ENCODE data around the gene POT1. TPM values are rescaled to one million over a fixed set of nuclear protein-coding genes. Genes with fewer than 3 reads are reported as not detected.

The POT1 gene
- total and polyA plus RNA-seq, 2 of the 4 experiments (the other 2 are of a cell fraction): 12.7 to 28.5 TPM

- no peak for ATAC-seq (ENCODE audit: low read depth)
Observed at GRCh38 chr7:124881981-124882380, 47.6 kb downstream of the POT1 start.

More at GRCh38 chr7:124881981-124882380, 47.6 kb downstream of the POT1 start:
- H2AFZ ChIP-seq (replicated peaks; ENCODE audit: low read length, poor library complexity): no peak overlapping the region
- H3K4me2 ChIP-seq (ENCODE audit: low read depth, low read length): no peak overlapping the region
- no peak overlapping the region for H4K91ac ChIP-seq (ENCODE audit: insufficient read depth, low read depth, low read length)
- no CpG with 5 or more reads among the region's 1 CpG for WGBS, 2 experiments (ENCODE audit: extremely low coverage in 2 of 2, insufficient read length in 1 of 2)
- H2AK5ac ChIP-seq (ENCODE audit: low read depth, low read length): no peak overlapping the region
- H3K9me1 ChIP-seq (ENCODE audit: insufficient read depth, low read length): no peaks in the 10 kb centered on the region
- no peak overlapping the region for H4K5ac ChIP-seq (ENCODE audit: low read depth, low read length)
- H3K4me3 ChIP-seq (ENCODE audit: insufficient read depth, low read depth, low read length): no peak overlapping the region
- H3K56ac ChIP-seq (ENCODE audit: extremely low read depth, insufficient read depth, low read length): no peak overlapping the region
- no peak overlapping the region for H2BK20ac ChIP-seq (ENCODE audit: low read depth, low read length)
- no peak overlapping the region for H3K27ac ChIP-seq (ENCODE audit: insufficient read depth, low read length)
- dilution Hi-C loops (cut with HindIII; ENCODE audit: low sequenced_read_pairs, unreplicated experiment): no loop called here
- no peak overlapping the region for H3K23ac ChIP-seq (ENCODE audit: low read depth, low read length)
- H4K20me1 ChIP-seq (ENCODE audit: insufficient read depth, low read length): no peaks in the 10 kb centered on the region
- no peak overlapping the region for H3K14ac ChIP-seq (replicated peaks; ENCODE audit: low read depth, low read length)
- DNase-seq: no peak
- no peak overlapping the region for H3K18ac ChIP-seq (ENCODE audit: low read depth, low read length)
- H3K79me1 ChIP-seq (ENCODE audit: low read depth in 1 of 2, low read length in 2 of 2): no peaks in the 10 kb centered on the region
- H2AK9ac ChIP-seq (replicated peaks; ENCODE audit: low read depth, low read length, poor library complexity): no peak overlapping the region
- no peaks in the 10 kb centered on the region for H3K36me3 ChIP-seq (ENCODE audit: control insufficient read depth, insufficient read depth, low read length)
- H2BK120ac ChIP-seq (ENCODE audit: low read depth, low read length): no peak overlapping the region
- no peaks in the 10 kb centered on the region for H3K27me3 ChIP-seq (ENCODE audit: control insufficient read depth, insufficient read depth, low read length)
- intact Hi-C loops (cut with micrococcal nuclease): no loop called here
- H3K9ac ChIP-seq (ENCODE audit: low read depth, low read length): no peak overlapping the region
- in situ Hi-C loops (cut with MboI; ENCODE audit: low sequenced_read_pairs): no loop called here
- BruUV-seq (replicated peaks): no TSS peak
- H2BK5ac ChIP-seq (ENCODE audit: low read depth, low read length, poor library complexity, severe bottlenecking): no peak overlapping the region
- H3K9me3 ChIP-seq (ENCODE audit: control insufficient read depth, insufficient read depth, low read length): no peaks in the 10 kb centered on the region
- TF ChIP-seq MXI1 (IDR thresholded peaks at IDR 0.05; ENCODE audit: borderline replicate concordance, low read depth, low read length) (no peak), ELK1 (IDR thresholded peaks at IDR 0.05; ENCODE audit: borderline replicate concordance, low read depth, low read length) (no peak), USF2 (IDR thresholded peaks at IDR 0.05; ENCODE audit: low read depth, low read length) (no peak), FOS (IDR thresholded peaks at IDR 0.05; ENCODE audit: low read depth, low read length) (no peak), MAFK (IDR thresholded peaks at IDR 0.05; ENCODE audit: low read depth, low read length) (no peak), RAD21 (IDR thresholded peaks at IDR 0.05; ENCODE audit: low read length) (no peak), RCOR1 (IDR thresholded peaks at IDR 0.05; ENCODE audit: insufficient replicate concordance, low read length) (no peak), RFX5 (IDR thresholded peaks at IDR 0.05; ENCODE audit: low read depth, low read length) (no peak), CEBPB (IDR thresholded peaks at IDR 0.05; ENCODE audit: low read depth, low read length) (no peak)
- no peaks in the 10 kb centered on the region for H3K4me1 ChIP-seq (ENCODE audit: control insufficient read depth, insufficient read depth, low read length)
- H2BK15ac ChIP-seq (ENCODE audit: low read depth, low read length): no peak overlapping the region
- no peak overlapping the region for H4K8ac ChIP-seq (ENCODE audit: low read depth in 2 of 2, low read length in 2 of 2)
- no peak overlapping the region for H3K4ac ChIP-seq (ENCODE audit: low read depth, low read length)
- POLR2A ChIA-PET (ENCODE audit: unreplicated experiment): no interaction called here
- CTCF ChIA-PET: no interaction called here

Measured in IMR-90 (cell line).